ENCODE results near the gene ADM.

The ADM gene

GRCh38 chr11:10291801-10292638 lies 12.9 kb upstream of the ADM start:
- no peak for DNase-seq

- peak; percentile 27 for DNase-seq
These were observed 11.2 kb upstream of the ADM start, which contains the start of gene SBF2 for GRCh38 chr11:10293423-10294289. Gene SBF2 (minus strand): TSS chr11:10294219. CDS start chr11:10294069, 150 bp downstream.

DNA sequence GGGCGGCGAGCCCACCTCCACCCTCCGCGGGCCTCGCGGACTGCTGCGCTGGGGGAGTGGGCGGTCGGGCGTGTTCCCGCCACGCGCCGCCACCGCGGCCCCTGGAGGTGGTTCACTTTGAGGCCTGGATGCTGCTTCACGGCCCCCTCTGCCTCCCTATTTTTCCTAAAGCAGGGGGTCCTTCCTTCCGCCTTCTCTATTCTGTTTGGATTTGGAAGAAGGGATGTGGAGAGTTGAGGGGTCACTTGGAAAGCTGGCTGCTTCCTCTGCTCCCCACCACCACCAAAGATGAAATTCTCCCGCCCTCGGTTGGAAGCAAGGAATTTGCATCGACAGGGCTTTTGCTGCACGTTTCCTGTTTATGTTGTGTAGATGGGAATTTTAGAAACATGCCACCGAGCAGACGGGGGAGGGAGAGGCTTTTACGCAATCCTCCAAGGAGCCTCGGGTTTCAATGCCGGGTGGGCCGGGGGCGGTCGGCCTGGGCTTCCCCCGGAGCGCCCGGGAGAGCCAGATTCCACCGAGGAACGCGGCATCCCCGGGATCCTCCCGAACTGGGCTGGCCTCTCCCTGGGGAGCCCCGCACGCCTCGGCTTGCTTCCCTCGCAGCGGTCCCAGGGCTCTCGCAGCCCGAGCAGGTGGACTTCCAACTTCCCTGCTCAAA lies 10.5 kb upstream of the ADM start:
- DNase-seq: no peak

DNA sequence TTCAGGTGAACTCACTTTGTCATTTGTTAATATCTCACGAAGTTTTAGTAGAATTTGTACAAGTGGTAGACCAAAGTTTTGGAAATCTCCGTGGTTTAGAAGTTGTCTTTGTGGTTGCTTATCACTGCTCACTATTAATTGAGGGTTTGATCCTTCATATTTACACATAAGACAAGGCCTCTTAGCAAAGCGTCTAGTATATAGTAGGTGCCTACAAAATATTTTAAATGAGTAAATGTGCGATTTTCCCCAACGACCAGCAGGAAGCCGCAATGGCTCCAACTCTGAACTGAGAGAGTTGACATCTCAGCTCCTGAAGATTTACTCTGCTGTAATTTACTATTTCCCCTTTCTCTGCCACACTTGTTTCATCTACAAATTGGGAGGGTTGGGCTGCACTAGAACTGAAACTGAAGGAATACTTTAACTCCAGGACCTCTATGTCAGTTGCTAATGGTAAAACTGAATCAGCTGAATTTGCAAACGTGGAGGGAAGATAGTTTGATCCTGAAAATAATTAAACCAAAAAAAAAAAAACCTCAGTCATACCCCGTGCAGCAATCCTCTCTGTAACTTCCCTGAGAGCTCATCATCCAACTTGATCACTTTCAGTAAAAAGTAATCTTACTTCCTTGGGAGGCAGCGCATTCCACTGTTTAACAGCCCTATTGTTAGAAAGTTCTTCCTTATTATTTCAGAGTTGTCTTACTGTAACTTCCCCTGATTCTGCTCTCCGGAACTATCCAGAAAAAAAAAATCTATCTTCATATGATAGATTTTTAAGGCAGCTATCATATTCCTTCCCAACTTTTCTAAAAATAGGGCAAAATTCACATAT lies 9.6 kb upstream of the ADM start:
- DNase-seq: no peak

- peak; percentile 93 for DNase-seq
These were observed 6.5 kb upstream of the ADM start for GRCh38 chr11:10298342-10298741.

- DNase-seq: no peak
These were observed 3.1 kb upstream of the ADM start for GRCh38 chr11:10301656-10302358.

DNA sequence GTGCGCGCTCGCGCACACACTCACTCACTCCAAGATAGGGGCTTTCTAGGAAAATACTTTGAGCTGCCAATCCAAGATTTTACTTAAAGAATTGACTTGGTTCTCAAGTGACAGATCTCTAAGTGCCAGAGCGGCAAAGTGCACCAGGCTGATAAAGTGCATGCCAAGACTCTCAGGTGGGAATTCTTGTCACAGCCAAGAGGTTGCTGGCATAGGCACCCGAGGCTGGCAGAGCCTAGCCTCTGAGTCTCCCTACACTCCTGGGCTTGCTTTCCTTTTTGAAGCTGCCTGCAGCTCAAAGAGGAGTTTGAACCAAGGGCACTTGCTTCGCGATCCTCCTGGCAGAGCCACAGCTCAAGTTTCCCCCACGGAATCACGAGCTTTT lies 2.5 kb upstream of the ADM start:
- peak; percentile 44 for DNase-seq

GRCh38 chr11:10302744-10303557 lies 1.9 kb upstream of the ADM start:
- DNase-seq: no peak

- DNase-seq: no peak
These were observed 1.1 kb upstream of the ADM start for GRCh38 chr11:10303558-10304363.

- DNase-seq: no peak
These were observed 540 bp downstream of the ADM start for GRCh38 chr11:10305262-10305963.

DNA sequence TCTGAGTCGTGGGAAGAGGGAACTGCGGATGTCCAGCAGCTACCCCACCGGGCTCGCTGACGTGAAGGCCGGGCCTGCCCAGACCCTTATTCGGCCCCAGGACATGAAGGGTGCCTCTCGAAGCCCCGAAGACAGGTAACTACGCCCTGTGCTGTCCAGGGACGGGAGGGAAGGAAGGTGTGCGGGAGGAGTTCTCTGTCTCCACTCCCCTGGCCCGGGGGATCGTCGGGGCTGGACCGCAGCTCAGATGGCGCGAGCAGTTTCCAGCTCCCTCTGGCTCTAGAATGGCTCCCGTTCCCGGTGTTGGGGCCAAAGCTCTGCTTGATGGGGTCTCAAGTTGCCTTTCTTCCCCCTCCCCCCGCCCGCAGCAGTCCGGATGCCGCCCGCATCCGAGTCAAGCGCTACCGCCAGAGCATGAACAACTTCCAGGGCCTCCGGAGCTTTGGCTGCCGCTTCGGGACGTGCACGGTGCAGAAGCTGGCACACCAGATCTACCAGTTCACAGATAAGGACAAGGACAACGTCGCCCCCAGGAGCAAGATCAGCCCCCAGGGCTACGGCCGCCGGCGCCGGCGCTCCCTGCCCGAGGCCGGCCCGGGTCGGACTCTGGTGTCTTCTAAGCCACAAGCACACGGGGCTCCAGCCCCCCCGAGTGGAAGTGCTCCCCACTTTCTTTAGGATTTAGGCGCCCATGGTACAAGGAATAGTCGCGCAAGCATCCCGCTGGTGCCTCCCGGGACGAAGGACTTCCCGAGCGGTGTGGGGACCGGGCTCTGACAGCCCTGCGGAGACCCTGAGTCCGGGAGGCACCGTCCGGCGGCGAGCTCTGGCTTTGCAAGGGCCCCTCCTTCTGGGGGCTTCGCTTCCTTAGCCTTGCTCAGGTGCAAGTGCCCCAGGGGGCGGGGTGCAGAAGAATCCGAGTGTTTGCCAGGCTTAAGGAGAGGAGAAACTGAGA lies 1.4 kb downstream of the ADM start:
- no peak for DNase-seq

DNA sequence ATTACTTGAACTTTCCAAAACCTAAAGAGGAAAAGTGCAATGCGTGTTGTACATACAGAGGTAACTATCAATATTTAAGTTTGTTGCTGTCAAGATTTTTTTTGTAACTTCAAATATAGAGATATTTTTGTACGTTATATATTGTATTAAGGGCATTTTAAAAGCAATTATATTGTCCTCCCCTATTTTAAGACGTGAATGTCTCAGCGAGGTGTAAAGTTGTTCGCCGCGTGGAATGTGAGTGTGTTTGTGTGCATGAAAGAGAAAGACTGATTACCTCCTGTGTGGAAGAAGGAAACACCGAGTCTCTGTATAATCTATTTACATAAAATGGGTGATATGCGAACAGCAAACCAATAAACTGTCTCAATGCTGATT lies 2.1 kb downstream of the ADM start:
- DNase-seq: no peak

DNA sequence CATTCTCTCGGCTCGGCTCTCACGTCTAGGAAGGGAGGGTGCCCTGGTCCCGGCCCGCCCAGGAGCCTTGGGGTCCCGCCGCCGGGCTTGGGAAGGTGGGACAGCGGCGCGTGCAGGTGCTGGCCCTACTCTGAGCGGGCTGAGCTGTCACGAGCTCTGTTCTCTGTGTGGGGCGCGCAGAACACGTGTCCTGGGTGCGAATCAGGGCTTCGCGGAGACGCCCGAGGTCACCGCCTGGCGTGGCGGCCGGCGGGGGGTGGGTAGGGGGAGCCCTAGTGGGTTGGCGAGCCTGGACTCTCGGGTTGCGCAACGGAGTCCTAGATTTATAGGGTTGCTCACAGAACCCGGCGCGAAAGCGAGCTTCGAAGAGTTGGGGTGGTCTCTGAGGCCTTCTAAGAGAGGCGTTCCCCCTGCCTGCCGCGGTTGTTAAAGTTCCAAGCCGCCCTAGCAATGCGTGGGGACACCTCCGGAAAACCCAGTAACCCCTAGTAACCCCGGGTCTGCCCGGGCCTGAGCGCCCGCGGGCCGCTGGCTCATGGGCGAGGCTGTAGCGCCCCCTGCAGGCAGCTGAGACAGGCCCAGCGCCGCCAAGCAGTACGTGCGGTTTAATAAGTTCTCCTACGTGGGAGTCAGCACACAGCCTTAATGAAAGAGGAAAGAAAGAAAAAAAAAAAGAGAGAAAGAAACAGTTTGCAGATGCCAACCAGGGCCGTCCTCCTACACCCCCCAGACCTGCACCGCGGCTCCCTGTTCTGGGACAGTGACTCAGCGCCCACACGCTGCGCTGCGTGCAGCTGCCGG lies 2.7 kb downstream of the ADM start:
- DNase-seq: no peak

GRCh38 chr11:10308201-10308954 lies 3.5 kb downstream of the ADM start:
- no peak for DNase-seq

DNA sequence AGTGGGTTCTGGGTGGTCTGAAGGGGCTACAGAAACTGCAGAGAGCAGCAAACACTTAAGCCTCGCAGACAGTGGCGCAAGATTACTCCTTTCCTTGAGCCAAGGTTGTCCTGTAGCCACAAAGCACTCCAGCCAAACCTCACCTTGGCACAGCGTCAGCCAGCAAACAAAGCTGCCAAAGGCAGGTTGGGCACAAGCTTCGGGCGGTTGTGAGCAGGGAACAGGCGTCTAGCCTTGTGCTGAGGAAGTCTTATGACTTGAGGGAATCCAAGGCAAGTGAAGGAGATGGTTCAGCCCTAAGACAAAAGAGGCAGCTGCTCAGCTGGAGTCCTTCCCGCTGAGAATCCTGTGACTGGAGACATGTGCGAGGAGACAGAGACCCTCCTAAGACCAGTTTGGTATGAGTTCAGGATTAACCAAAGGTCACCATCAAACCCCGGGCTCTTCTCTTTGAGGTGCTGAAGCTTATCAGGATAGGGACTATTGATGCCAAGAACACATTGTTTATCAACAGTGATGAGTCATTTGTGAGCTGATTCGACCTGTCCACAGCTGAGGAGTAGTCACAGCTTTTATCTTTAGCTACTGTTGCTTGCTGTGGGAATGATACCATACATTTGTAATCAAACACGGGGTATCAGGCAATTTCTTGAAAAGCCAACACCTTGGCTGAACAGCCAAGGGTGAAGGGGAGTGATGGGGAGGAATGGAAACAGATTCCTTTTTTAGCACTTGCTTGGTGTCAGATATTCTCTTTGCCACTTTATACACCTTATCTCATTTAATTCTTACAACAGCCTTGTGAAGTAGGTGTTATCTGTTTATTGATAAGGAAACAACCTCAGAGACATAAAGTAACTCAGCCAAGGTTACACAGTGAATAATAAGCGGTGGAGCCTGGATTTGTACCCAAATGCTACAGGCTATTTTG lies 4.6 kb downstream of the ADM start:
- peak; percentile 79 for DNase-seq
